ENCODE measurements around the gene ZNF530. TPM values are rescaled to one million over a fixed set of nuclear protein-coding genes. Genes with fewer than 3 reads are reported as not detected.
A peak's percentile ranks its signal among the peaks of the same experiment; 100 is the strongest.

The ZNF530 gene
- total and polyA plus RNA-seq, 9 of the 15 experiments (the other 6 are each of a cell fraction or from before 2014, with no cell fraction given) = 0.28 to 5.9 (median 4.0) TPM

- TF ChIP-seq NCOA6 (IDR thresholded peaks at IDR 0.05) = no peak
- peak; percentile 66 for TF ChIP-seq VEZF1 (CRISPR knock-in tag; IDR thresholded peaks at IDR 0.05)
- no peak for TF ChIP-seq SPI1 (IDR thresholded peaks at IDR 0.05; ENCODE audit: borderline replicate concordance, low read depth, low read length)
- TF ChIP-seq MTA3 (IDR thresholded peaks at IDR 0.05; ENCODE audit: borderline replicate concordance) = no peak; the same call in 1 of the 2 replicates
- no peak for TF ChIP-seq SIN3A (IDR thresholded peaks at IDR 0.05; ENCODE audit: borderline replicate concordance in 2 of 2, control insufficient read depth in 1 of 2, low read depth in 2 of 2, low read length in 2 of 2)
- no peak for TF ChIP-seq TAF1 (IDR thresholded peaks at IDR 0.05; ENCODE audit: control insufficient read depth, extremely low read depth, insufficient read depth, low read length, severe bottlenecking)
- no peak for TF ChIP-seq CHD4 (IDR thresholded peaks at IDR 0.05; ENCODE audit: insufficient read depth, insufficient replicate concordance, low read depth, low read length, poor library complexity, severe bottlenecking)
- TF ChIP-seq MED1 (CRISPR knock-in tag; IDR thresholded peaks at IDR 0.05; ENCODE audit: borderline replicate concordance) = no peak
- no peak for TF ChIP-seq GATA2 (CRISPR knock-in tag; IDR thresholded peaks at IDR 0.05)
These were observed 21.0 kb upstream of the ZNF530 start, which contains the start of gene ZNF416 (continued) for GRCh38 chr19:57578487-57579205.

Data from K562 (cell line).